ENCODE results near the gene SNAP47.

The SNAP47 gene

DNA sequence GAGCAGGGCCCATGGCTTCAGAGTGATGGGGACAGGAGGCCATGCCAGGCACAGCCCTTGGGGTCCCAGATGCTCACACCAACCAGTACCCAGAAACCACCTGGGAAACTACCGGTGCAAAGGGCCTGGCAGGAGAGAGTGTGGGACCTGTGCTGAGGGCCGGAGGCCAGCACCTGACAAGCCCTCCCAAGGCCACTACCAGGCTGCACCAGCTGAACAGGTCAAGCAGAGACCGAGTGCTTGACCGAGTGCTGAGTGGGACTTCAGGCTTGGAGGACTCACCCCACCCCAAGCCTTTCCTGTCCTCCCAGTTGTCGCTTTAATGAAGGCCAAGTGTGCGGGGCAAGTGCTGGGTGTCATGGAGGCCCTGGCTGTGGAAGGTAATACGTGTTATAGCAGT lies 36.5 kb downstream of the SNAP47 start:
- Histone ChIP-seq H3K9me3 (ENCODE audit: control insufficient read depth, insufficient read depth, low read length) (no peaks in the 10 kb centered on the region), H4K20me1 (ENCODE audit: control insufficient read depth, insufficient read depth, low read depth, low read length) (peaks cover 6% of the 10 kb centered on the region; the same call in 1 of the 2 replicates), H3K36me3 (ENCODE audit: control insufficient read depth, low read length) (peaks cover 21% of the 10 kb centered on the region; the same call in 1 of the 2 replicates), H3K4me3 (ENCODE audit: low read length) (no peak overlapping the region), H3K4me1 (ENCODE audit: control insufficient read depth, low read length) (no peaks in the 10 kb centered on the region), H3K27me3 (ENCODE audit: control insufficient read depth, low read length) (no peaks in the 10 kb centered on the region), H3K27ac (ENCODE audit: low read depth, low read length) (no peak overlapping the region), H3F3A (ENCODE audit: control insufficient read depth, insufficient read depth) (no peaks in the 10 kb centered on the region), H3K79me2 (ENCODE audit: control insufficient read depth, low read length) (no peaks in the 10 kb centered on the region), H3K4me2 (ENCODE audit: low read length) (no peak overlapping the region), H3K9me2 (replicated peaks; ENCODE audit: control insufficient read depth, low read length) (no peaks in the 10 kb centered on the region)
- TF ChIP-seq, protein P1, sequence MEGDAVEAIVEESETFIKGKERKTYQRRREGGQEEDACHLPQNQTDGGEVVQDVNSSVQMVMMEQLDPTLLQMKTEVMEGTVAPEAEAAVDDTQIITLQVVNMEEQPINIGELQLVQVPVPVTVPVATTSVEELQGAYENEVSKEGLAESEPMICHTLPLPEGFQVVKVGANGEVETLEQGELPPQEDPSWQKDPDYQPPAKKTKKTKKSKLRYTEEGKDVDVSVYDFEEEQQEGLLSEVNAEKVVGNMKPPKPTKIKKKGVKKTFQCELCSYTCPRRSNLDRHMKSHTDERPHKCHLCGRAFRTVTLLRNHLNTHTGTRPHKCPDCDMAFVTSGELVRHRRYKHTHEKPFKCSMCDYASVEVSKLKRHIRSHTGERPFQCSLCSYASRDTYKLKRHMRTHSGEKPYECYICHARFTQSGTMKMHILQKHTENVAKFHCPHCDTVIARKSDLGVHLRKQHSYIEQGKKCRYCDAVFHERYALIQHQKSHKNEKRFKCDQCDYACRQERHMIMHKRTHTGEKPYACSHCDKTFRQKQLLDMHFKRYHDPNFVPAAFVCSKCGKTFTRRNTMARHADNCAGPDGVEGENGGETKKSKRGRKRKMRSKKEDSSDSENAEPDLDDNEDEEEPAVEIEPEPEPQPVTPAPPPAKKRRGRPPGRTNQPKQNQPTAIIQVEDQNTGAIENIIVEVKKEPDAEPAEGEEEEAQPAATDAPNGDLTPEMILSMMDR (IDR thresholded peaks at IDR 0.05; ENCODE audit: low read depth, low read length, poor library complexity, severe bottlenecking), result no peak
- TF ChIP-seq EZH2phosphoT487 (IDR thresholded peaks at IDR 0.05; ENCODE audit: borderline replicate concordance, low read length), result no peak

DNA sequence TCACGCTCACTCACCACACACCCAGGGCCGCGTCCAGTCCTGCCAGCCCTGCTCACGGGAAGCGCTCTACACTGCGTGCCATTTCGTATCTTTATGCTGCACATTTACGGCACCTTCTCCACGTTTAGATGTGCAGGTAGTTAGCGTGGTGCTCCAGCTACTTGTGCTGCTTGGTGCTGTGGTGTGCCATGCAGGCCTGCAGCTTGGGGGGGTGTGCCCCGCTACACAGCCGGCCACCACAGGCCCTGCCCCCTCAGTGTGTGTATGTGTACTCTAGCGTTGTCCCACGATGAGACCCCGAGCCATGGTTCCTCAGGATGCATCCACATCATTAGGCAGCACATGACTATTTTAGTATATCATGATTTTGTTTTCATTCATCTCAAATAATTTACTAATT lies 38.3 kb downstream of the SNAP47 start:
- Histone ChIP-seq H3K4me3 (ENCODE audit: low read length) (no peak overlapping the region), H3K27me3 (ENCODE audit: control insufficient read depth, low read length) (no peaks in the 10 kb centered on the region), H3F3A (ENCODE audit: control insufficient read depth, insufficient read depth) (no peaks in the 10 kb centered on the region), H3K27ac (ENCODE audit: low read depth, low read length) (no peak overlapping the region), H3K9me2 (replicated peaks; ENCODE audit: control insufficient read depth, low read length) (no peaks in the 10 kb centered on the region), H3K79me2 (ENCODE audit: control insufficient read depth, low read length) (no peaks in the 10 kb centered on the region), H3K4me2 (ENCODE audit: low read length) (no peak overlapping the region), H4K20me1 (ENCODE audit: control insufficient read depth, insufficient read depth, low read depth, low read length) (no peaks in the 10 kb centered on the region), H3K4me1 (ENCODE audit: control insufficient read depth, low read length) (no peaks in the 10 kb centered on the region), H3K9me3 (ENCODE audit: control insufficient read depth, insufficient read depth, low read length) (no peaks in the 10 kb centered on the region), H3K36me3 (ENCODE audit: control insufficient read depth, low read length) (0 out of 2 replicates have a peak, but pooled peaks cover 4% of the 10 kb centered on the region)
- TF ChIP-seq, protein P1 (IDR thresholded peaks at IDR 0.05; ENCODE audit: low read depth, low read length, poor library complexity, severe bottlenecking), result no peak
- TF ChIP-seq EZH2phosphoT487 (IDR thresholded peaks at IDR 0.05; ENCODE audit: borderline replicate concordance, low read length), result no peak

DNA sequence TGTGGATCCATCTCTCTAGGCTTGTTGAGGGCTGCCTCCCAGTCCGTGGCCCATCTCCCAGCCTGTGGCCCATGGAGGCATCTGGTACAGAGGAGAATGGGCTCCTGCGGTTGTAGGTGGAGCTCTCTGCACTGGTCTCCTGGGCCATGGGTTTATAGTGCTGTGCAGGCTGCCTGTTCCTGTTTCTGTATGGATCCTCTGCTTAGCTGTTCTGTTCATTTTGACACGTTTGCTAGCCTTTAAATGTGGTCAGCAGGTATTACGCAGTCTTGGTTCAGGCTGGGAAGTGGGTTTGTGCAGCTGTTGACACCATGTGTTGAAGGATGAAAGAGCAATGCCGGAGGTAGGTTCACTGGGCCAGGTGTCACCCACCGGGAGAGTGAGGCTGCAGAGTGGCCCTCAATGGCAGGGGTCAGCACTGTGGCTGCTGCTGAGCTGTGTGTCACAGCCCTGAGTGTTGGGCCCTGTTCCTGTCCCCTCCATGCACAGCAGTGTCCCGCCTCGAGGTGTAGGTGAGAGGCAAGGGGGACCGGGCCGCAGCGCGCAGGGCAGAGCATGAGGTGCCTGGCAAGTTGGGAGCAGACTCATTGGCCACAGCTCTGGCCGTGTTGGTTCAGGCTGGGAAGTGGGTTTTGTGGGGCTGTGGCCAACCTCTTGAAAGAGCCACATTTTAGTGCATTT lies 39.0 kb downstream of the SNAP47 start:
- Histone ChIP-seq H3K4me2 (ENCODE audit: low read length) (no peak overlapping the region), H3K27me3 (ENCODE audit: control insufficient read depth, low read length) (no peaks in the 10 kb centered on the region), H3K36me3 (ENCODE audit: control insufficient read depth, low read length) (no peaks in the 10 kb centered on the region), H3K9me3 (ENCODE audit: control insufficient read depth, insufficient read depth, low read length) (no peaks in the 10 kb centered on the region), H4K20me1 (ENCODE audit: control insufficient read depth, insufficient read depth, low read depth, low read length) (no peaks in the 10 kb centered on the region), H3K27ac (ENCODE audit: low read depth, low read length) (no peak overlapping the region), H3F3A (ENCODE audit: control insufficient read depth, insufficient read depth) (no peaks in the 10 kb centered on the region), H3K79me2 (ENCODE audit: control insufficient read depth, low read length) (no peaks in the 10 kb centered on the region), H3K4me3 (ENCODE audit: low read length) (no peak overlapping the region), H3K4me1 (ENCODE audit: control insufficient read depth, low read length) (no peaks in the 10 kb centered on the region), H3K9me2 (replicated peaks; ENCODE audit: control insufficient read depth, low read length) (no peaks in the 10 kb centered on the region)
- TF ChIP-seq, protein P1 (IDR thresholded peaks at IDR 0.05; ENCODE audit: low read depth, low read length, poor library complexity, severe bottlenecking), result no peak
- no peak for TF ChIP-seq EZH2phosphoT487 (IDR thresholded peaks at IDR 0.05; ENCODE audit: borderline replicate concordance, low read length)
